ENCODE results near the gene TMEM35A.
"Not testable (repeated sequence)": the region's sequence is repeated elsewhere in the genome, so short reads cannot be mapped to it uniquely, and the experiment has no call there.

TMEM35A gene, protein sequence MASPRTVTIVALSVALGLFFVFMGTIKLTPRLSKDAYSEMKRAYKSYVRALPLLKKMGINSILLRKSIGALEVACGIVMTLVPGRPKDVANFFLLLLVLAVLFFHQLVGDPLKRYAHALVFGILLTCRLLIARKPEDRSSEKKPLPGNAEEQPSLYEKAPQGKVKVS

DNA sequence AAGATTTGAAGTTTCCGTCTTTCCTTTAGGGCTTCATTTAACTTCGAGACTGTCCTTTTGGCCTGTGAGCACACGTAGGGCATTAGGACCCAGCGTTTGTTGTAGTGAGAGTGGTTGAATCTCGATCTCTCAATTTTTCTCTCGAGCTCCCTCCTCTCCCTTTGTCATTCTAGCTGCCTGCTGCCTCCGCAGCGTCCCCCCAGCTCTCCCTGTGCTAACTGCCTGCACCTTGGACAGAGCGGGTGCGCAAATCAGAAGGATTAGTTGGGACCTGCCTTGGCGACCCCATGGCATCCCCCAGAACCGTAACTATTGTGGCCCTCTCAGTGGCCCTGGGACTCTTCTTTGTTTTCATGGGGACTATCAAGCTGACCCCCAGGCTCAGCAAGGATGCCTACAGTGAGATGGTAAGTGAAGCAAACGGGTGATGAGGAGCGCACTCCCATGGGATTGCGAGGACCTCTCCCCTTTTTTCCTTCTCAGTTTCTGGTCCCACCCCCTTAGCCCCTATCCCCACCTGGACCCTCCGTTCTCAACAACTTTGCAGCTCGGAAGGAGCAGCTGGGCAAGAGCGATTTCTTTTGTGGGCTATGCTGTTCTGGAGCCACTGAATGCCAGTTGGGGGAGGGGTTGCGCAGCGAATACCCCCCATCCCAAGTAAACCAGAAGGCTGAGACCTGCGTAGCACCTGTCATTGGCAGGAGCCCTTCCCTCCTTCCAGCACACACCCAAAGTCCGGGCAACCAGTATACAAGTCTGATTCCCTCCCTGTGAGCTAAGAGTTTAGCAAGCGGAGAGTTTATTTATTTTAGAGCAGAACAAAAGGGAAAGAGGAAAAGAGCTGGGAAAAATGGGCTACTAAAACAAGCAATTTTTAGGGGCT is at the start of gene TMEM35A:
Gene TMEM35A, plus strand, starts transcription at position 164 of the 883 bp plus-strand sequence. Its CDS starts 124 bp downstream, at position 288.
- DNase-seq (ENCODE audit: low spot score): no peak

DNA sequence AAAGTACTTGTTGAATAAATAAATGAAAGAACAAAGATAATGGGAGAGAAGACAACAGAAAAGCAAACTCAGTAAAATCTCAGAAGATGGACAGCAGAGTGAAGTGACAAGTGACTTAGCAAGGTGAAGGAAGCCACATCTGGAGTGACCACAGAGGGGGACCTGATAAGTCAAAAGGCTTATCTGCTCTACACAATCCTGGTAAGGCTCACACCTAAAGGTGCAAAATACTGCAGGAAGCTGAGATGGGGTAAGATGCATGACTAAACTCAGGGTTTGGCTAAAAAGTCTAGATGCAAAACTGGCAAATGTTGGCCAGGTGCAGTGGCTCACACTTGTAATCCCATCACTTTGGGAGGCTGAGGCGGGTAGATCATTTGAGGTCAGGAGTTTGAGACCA is 49.0 kb upstream of the TMEM35A start:
- DNase-seq (ENCODE audit: low spot score): no peak

DNA sequence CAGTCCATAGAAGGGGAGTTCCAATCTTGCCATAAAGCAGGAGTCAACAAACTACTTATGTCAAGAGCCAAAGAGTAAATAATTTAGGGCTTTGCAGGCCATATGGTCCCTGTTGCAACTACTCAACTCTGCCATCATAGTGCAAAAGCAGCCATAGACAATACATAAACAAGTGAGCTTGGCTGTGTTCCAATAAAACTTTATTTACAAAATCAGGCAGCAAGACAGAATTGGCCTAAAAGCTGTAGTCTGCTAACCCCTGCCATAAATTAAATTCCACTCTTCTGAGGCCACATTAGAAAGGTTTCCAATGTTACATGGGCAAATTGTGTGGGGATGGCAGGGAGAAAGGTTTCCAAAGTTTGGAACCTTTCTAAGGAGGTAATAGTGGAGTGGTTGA is 41.4 kb upstream of the TMEM35A start:
- no peak for DNase-seq (ENCODE audit: low spot score)

DNA sequence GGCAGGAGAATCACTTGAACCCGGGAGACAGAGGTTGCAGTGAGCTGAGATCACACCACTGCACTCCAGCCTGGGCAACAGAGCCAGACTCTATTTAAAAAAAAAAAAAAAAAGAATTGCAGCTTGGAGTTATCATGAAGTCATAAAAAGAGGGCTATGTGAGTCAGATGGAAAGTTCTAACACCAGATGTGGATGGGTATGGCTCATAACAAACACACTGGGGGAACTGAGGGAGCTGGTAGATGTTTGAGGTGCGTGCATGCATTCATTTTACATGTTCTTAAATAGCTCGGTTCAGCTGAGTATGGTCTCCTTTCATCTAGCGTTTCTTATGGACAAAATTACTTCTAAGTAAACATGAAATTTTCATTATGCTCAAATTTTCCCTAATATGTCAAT is 38.5 kb upstream of the TMEM35A start:
- DNase-seq (ENCODE audit: low spot score): no peak

DNA sequence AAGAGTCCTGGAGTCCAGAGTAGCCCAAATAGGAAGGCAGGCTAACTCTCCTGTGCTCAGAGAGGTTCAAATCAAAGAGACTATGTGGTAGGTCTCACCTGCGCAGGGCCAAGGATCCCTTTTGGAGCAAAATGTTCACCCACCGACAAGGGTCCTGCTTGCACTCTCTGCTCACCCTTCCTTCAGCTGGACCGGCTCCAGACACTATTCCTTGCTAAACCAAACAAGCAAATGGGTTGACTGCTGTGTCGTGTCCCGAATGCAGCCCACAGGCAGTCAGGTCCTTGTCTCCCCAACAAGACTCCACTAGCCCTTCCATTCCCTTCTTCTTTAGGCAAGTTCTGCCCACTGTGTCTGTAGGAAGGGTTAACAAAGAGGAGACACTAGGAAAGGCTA is 27.5 kb upstream of the TMEM35A start:
- no peak for DNase-seq (ENCODE audit: low spot score)

DNA sequence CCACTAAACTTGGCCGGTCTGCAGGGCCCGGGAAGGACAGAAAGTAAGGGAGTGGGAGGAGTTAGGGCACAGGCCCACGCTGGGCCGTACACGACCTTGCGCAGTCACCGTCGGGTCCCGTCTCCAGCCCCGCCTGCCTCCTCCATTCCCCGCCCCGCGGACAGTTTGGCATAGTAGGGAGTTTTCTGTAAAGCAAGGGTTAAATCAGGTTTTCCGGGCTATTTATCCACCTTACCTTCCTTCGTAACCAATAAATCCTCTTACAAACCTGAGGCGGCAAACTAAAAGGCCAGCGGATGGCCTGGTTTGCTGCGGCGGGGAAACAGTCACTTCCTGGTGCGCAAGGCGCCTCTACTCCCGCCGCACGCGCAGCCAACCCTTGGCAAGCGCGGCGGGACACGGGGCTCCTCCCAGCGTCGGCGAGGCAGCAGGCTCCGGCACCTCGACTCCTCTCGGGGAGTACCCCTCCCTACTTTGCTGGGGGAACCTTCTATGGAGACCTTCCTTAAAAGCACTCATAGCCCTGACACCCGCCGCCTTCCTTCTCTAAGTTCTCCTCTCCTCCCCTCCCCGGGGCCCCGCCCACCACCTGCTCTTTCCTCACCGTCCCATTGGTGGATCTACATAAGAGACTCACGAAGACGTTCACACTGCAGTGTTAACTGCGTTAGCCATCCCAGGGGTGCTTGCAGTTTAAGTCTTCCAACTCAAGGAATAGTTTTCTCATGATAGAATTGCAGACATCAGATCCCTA is 27.0 kb upstream of the TMEM35A start, which contains the start of gene TRMT2B:
Gene TRMT2B, minus strand, starts transcription at position 563 of the 754 bp plus-strand sequence. CDS start 9,822 bp downstream, outside the sequence.
- peak; percentile 82 for DNase-seq (ENCODE audit: low spot score)

DNA sequence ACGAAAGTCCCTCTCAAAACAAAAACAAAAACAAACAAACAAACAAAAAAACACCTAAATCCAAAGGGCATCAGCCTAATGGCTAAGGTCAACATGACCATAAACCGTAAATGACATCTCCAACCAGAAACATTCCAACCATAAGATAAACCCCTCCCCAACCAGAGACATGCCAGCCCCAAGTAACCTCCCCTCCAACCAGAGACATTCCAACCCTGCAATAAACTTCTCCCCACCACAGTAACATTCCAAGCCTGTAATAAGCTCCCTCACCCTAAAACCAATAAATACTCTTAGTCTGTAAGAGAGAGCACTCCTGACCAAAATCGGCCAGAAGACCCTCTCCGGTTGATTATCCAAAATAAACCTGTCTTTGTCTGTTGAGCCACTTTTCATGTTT is 22.1 kb upstream of the TMEM35A start:
- DNase-seq (ENCODE audit: low spot score): not testable (repeated sequence)

DNA sequence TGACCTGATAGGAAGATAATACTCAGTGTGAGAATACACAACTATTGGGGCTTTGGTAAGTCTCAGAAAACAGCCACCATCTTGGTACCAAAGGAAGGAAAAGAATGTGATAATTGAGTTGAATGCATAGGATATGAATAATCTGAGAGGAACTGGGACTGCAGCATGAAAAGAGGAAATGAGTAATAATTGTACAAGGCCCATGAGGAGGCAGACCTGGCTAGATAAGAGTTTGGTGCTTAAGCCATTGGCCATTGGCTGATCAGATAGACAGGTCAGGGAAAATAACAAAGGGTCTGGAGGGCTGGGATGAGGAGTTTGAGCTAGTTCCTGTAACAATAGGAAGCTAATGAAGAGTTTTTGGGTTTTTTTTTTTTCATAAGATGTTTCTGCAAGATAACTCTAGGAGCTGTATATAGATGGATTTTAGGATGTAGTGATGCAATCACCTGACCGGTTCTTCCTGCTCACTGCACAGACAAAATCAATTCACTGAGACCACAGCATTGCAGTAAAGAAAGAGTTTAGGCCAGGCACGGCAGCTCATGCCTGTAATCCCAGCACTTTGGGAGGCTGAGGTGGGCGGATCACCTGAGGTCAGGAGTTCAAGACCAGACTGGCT is 21.5 kb upstream of the TMEM35A start:
- DNase-seq (ENCODE audit: low spot score): no peak

DNA sequence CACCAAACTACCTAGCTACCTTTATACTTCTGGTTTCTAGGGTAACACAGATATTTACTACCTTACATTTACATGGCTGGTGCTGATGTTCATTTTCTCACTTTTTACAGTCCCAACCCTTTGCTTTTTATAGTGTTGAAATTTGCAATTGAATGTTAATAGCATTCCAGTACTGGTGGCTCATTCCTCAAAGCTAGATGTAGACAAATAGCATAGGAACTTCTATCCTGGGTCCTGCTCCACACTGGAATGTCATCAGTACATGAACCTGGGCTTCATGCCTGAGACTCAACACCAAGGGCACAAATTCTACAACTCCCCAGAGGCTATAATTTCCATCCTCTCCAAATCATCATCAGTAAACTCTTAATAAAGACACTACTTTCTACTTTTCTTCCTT is 16.5 kb upstream of the TMEM35A start:
- no peak for DNase-seq (ENCODE audit: low spot score)

DNA sequence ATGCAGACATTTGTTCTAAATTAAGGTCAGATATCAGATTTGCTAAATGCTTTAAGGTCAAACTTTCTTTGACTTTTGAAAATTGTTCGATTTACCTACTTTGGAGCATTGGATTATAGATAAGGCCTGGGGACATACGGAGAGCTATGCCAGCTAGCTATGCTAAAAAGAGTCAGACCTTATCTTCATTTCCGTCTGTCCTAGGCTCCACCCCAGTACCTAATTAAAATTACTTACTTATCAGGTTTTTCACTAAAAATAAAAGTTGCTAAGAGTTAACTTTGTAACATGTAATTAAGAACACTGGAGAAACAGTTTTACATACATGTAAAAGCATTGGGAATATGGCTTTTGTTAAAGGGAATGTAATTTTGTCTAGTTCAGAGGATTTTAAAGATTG is 7.1 kb upstream of the TMEM35A start:
- no peak for DNase-seq (ENCODE audit: low spot score)

DNA sequence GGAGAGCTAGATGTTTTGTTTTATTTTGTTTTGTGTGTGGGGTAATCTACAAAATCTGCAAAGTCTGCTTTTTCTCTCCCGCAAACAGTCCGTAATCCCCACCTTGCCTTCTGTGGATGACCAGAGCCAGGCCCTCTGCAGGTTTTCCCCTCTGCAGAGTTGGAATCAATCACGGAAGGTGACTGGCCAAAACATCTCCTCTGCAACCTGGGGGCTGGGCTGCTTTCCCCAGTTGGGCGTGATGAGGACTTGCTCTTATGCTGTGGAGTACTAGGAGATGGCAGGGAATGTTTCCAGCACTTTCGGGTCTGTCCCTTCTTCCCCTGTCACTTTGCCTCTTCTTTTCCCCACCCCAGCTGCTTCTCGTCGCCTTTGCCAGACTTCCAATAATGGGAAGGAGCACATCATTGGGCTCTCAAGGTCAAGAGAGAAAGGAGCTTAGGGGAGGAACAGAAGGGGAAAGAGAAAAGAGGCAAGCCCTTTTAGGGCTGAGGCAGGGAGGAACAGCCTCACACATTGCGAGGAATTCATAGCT is 1.1 kb downstream of the TMEM35A start:
- no peak for DNase-seq (ENCODE audit: low spot score)

DNA sequence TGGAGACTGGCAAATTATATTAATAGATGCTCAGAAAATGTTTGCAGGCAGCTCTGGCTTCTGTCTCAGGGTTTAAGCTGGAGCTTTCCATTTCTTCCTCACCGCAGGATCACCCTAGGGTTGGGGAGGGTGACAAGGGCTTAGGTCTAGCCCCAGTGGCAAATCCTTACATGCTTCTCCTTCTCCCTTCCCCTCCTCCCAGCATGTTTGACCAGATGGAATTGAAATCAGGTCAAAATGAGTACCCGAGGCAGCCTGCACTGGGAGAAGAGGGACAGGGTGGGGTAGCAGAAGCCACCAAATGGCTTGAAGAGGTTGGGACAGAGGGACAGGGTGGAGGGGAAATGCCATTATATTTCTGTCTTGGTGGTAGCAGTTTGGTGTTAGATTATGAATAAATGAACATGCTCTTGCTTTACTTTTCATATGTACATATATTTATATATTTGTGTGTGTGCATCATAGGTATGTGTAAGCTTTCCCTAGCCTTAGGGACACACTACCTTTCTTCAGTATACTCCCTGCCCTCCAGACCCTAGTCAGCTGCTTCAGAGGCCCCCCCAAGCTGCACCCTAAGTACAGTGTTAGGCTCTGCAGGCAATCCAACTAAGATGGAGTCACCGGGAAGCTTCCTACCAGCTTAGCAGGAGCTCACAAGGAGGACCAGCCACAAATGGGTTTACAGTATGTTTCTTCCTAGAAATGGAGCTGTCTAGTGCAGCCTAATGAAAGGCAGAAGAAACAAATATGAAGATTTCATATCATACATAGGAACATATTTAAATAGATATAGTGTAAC is 1.8 kb downstream of the TMEM35A start:
- DNase-seq (ENCODE audit: low spot score): no peak

DNA sequence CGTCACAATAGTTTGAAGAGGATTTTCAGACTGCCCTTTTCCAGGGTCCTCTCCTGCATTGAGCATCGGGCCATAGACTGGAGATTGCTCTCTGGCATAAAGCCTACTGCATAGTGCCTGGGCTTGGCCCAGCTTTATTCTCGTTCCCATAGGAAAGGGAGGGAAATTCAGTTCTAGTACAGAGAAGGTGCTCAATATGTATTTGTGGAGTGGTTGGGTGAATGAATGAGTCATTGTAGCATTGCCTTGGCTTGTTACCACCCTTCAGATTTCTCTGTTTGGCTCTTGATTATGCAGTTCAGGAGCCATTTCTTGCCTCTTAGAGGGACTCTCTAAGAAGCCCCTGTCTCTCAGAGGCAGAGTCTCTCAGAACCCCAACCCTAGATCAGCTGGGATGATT is 2.6 kb downstream of the TMEM35A start:
- DNase-seq (ENCODE audit: low spot score): no peak

DNA sequence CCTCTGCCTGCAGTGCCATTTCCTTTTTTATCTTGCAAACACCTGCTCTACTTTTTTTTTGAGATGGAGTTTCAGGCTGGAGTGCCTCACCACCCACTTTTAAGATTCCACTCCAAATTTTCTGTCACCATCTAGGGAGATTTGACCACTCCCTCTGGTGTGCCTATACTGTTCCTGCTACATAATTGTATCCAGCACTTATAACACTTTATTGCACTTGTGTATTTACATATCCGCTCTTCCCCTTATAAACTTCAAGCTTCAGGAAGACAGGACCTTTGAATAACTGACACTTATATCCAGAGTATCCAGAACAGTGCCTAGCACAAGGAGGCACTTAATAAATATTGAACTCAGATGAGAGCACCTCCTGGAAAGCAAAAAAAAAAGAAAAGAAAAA is 13.1 kb downstream of the TMEM35A start:
- no peak for DNase-seq (ENCODE audit: low spot score)

DNA sequence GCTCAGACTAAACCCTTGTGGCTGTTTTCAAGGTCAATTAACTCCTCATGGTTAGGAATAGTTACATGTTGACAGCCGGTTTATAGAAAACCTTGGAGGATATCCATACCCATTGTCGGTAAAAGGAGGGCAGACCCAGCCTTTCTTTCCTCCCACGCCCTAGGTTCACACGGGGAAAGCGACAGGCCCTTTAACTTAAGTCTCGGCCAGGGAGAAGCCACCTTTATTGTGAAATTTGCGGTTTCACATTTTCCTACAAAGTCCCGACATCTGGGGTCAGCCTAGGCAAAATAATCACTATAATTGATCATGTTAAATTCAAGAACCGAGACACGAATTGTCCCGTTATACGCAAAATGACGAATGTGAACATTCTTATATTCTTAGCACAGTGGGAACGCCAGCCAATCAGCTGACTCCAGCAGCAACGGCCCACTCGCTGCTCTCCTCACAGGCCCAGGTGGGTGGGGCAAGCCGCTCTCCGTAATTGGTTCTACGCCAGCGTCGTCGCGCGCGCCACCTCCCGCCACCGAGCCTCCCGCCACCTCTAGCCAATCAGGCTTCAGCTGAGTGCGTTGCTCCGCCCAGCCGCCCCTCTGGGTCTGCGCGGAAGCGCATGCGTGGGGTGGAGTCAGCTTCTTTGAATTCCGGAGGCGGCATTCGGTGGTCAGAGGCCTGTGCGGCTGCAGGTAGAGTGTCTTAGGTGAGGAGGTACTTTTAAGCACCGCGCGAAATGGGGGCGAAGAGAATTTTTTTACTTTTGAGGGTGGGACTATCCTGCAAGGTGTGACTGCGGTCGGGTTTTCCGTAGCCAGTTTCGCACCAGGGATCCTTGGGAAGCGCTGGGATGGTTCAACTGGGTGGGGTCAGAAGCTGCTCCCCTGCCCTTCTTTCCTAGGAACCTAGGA is 19.1 kb downstream of the TMEM35A start, which contains the start of gene CENPI:
Gene CENPI, plus strand, starts transcription at position 659 of the 908 bp plus-strand sequence. CDS start 2,867 bp downstream, outside the sequence.
- DNase-seq (ENCODE audit: low spot score): peak; percentile 96

DNA sequence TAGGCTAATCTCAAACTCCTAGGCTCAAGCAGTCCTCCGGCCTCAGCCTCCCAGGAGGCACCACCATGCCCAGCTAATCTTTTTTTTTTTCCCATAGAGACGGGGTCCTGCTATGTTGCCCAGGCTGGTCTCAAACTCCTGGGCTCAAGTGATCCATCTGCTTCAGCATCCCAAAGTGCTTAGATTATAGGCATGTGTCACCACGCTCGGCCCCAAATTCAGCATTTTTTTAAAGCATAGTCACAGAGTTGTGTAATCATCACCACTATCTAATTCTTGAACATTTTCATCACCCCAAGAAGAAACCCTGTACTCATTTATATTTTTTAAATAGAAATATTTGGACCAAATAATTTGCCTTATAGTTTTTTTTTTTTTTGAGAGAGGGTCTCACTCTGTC is 29.6 kb downstream of the TMEM35A start:
- no peak for DNase-seq (ENCODE audit: low spot score)

DNA sequence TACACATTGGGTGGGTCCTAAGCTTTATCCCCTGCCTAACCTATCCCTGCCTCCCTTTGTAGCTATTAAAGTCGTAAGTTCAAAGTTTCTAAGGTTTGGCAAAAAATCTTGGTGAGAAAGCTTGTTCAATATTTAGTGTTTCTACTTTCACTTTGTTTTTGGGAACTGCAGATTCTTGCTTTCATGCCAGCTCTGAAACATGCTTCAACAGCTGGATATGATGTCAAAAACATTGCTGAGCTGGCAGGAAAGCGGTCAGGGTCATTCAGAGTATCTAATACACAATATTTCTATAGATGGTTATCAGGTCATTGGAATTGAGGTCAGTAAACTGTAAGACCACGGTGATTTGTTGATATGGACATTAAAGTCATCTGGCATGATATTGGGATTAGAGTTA is 39.0 kb downstream of the TMEM35A start:
- no peak for DNase-seq (ENCODE audit: low spot score)

DNA sequence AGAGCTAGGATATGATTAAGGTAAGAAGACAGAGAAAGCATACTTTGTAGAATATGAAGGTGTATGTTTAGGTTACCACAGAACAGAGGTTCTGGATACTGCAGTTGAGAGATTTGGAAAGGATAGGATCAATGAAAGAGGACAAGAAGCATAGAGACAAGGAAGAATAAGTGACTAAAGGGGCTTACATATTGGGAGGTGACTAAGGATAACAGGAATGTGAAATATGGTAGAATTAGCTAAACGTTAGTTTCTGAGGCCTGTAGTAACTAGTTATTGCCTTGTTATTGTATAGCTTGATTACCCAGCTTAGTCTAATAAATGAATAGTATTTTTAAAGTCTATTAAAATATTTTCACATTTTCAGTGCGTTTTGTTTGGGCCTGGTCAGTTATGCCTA is 57.6 kb downstream of the TMEM35A start:
- no peak for DNase-seq (ENCODE audit: low spot score)

Measured in D341Med (cell line).